ENCODE measurements around the gene LRRC15. TPM values are rescaled to one million over a fixed set of nuclear protein-coding genes. Genes with fewer than 3 reads are reported as not detected.
A peak's percentile ranks its signal among the peaks of the same experiment; 100 is the strongest.

LRRC15 gene
- total RNA-seq, 1 donor from 2014 or later, result not detected

GRCh38 chr3:194333212-194333980 lies 36.1 kb downstream of the LRRC15 start:
- Histone ChIP-seq H3K4me1 (peaks cover 10% of the 10 kb centered on the region), H3K27ac (no peak overlapping the region), H3K27me3 (no peaks in the 10 kb centered on the region), H3K4me3 (peak overlapping the region; percentile 36 to 52), H3K36me3 (no peaks in the 10 kb centered on the region), H3K9me3 (no peaks in the 10 kb centered on the region)
- intact Hi-C loops (cut with DNase I), result loop anchor here (5.0 kb wide), 1 partner anchor 74 kb away; no protein-coding TSS in a partner anchor
- DNase-seq (ENCODE audit: extremely low spot score in 2 of 2), result no peak
- no peak for TF ChIP-seq POLR2A (IDR thresholded peaks at IDR 0.05)
- TF ChIP-seq POLR2AphosphoS5 (IDR thresholded peaks at IDR 0.05; ENCODE audit: insufficient read depth in 1 of 2, low read depth in 1 of 2), result peak; percentile 48 to 59
- peak; percentile 94 to 98 (median 95) for TF ChIP-seq CTCF (IDR thresholded peaks at IDR 0.05)

GRCh38 chr3:194332858-194333211 lies 36.7 kb downstream of the LRRC15 start:
- Histone ChIP-seq H3K4me1 (peaks cover 15% of the 10 kb centered on the region), H3K36me3 (no peaks in the 10 kb centered on the region), H3K9me3 (no peaks in the 10 kb centered on the region), H3K4me3 (no peak overlapping the region), H3K27me3 (no peaks in the 10 kb centered on the region), H3K27ac (no peak overlapping the region)
- intact Hi-C loops (cut with DNase I), result loop anchor here (5.0 kb wide), 1 partner anchor 74 kb away; no protein-coding TSS in a partner anchor
- TF ChIP-seq CTCF (IDR thresholded peaks at IDR 0.05) (no peak), POLR2A (IDR thresholded peaks at IDR 0.05) (no peak), POLR2AphosphoS5 (IDR thresholded peaks at IDR 0.05; ENCODE audit: insufficient read depth in 1 of 2, low read depth in 1 of 2) (no peak)
- no peak for DNase-seq (ENCODE audit: extremely low spot score in 2 of 2)

- no peaks in the 10 kb centered on the region for H3K36me3 ChIP-seq
- H3K27me3 ChIP-seq, result no peaks in the 10 kb centered on the region
- H3K9me3 ChIP-seq, result no peaks in the 10 kb centered on the region
- H3K27ac ChIP-seq, result no peak overlapping the region
- TF ChIP-seq POLR2A (IDR thresholded peaks at IDR 0.05), result no peak
- TF ChIP-seq POLR2AphosphoS5 (IDR thresholded peaks at IDR 0.05; ENCODE audit: insufficient read depth in 1 of 2, low read depth in 1 of 2), result peak in 1 of 2 donors; percentile 44
- DNase-seq (ENCODE audit: extremely low spot score in 2 of 2), result no peak
- H3K4me1 ChIP-seq, result peaks cover 17% of the 10 kb centered on the region
- H3K4me3 ChIP-seq, result no peak overlapping the region
- intact Hi-C loops (cut with DNase I), result loop anchor here (5.0 kb wide), 1 partner anchor 77 kb away; no protein-coding TSS in a partner anchor
These were observed 39.0 kb downstream of the LRRC15 start for GRCh38 chr3:194330579-194330978.

- DNase-seq (ENCODE audit: extremely low spot score in 2 of 2), result no peak
- Histone ChIP-seq H3K36me3 (no peaks in the 10 kb centered on the region), H3K9me3 (no peaks in the 10 kb centered on the region), H3K4me1 (peaks cover 17% of the 10 kb centered on the region), H3K4me3 (no peak overlapping the region), H3K27me3 (no peaks in the 10 kb centered on the region), H3K27ac (no peak overlapping the region)
- TF ChIP-seq CTCF (IDR thresholded peaks at IDR 0.05), result no peak
- no peak for TF ChIP-seq POLR2A (IDR thresholded peaks at IDR 0.05)
- no peak for TF ChIP-seq POLR2AphosphoS5 (IDR thresholded peaks at IDR 0.05; ENCODE audit: insufficient read depth in 1 of 2, low read depth in 1 of 2)
- intact Hi-C loops (cut with DNase I), result loop anchor here (5.0 kb wide), 1 partner anchor 77 kb away; no protein-coding TSS in a partner anchor
These were observed 39.4 kb downstream of the LRRC15 start for GRCh38 chr3:194330160-194330559.

- TF ChIP-seq POLR2A (IDR thresholded peaks at IDR 0.05) (no peak), POLR2AphosphoS5 (IDR thresholded peaks at IDR 0.05; ENCODE audit: insufficient read depth in 1 of 2, low read depth in 1 of 2) (no peak), CTCF (IDR thresholded peaks at IDR 0.05) (no peak)
- Histone ChIP-seq H3K4me3 (no peak overlapping the region), H3K27ac (no peak overlapping the region), H3K36me3 (no peaks in the 10 kb centered on the region), H3K4me1 (peaks cover 17% of the 10 kb centered on the region), H3K27me3 (no peaks in the 10 kb centered on the region), H3K9me3 (no peaks in the 10 kb centered on the region)
- no peak for DNase-seq (ENCODE audit: extremely low spot score in 2 of 2)
- intact Hi-C loops (cut with DNase I), result no loop called here
These were observed 40.0 kb downstream of the LRRC15 start for GRCh38 chr3:194329583-194329965.

Measured in vagina (tissue), 2 donors.